Muscle layer of duodenum (tissue), 2 donors: ENCODE data around the gene CABP7.

Experiments
- H3K27ac ChIP-seq: one replicate; pipeline ENCODE4 v1.7.0; 2013; ENCODE audit warnings: mild to moderate bottlenecking, low read length
- H3K27me3 ChIP-seq: one replicate; pipeline ENCODE4 v1.7.0; 2013; ENCODE audit warnings: low read depth, mild to moderate bottlenecking, control low read depth, low read length
- H3K36me3 ChIP-seq, 2 donors: one replicate each; pipeline ENCODE4 v1.7.0; 2013; ENCODE audit warnings: low read length in 2 of 2, control low read depth in 1 of 2, mild to moderate bottlenecking in 1 of 2; ENCODE audit not compliant: insufficient read depth in 2 of 2, control insufficient read depth in 1 of 2
- H3K4me1 ChIP-seq, 2 donors: one replicate each; pipeline ENCODE4 v1.7.0; 2013; ENCODE audit warnings: low read length in 2 of 2, mild to moderate bottlenecking in 2 of 2, control low read depth in 1 of 2, moderate library complexity in 1 of 2; ENCODE audit not compliant: insufficient read depth in 2 of 2, control insufficient read depth in 1 of 2
- H3K4me3 ChIP-seq, 2 donors: one replicate each; pipeline ENCODE4 v1.7.0; 2013; ENCODE audit warnings: low read length in 2 of 2, low read depth in 1 of 2, mild to moderate bottlenecking in 1 of 2
- H3K9me3 ChIP-seq, 2 donors: one replicate each; pipeline ENCODE4 v1.7.0; 2013; ENCODE audit warnings: low read length in 2 of 2, control low read depth in 1 of 2, mild to moderate bottlenecking in 1 of 2; ENCODE audit not compliant: control insufficient read depth in 1 of 2
- donor health status: healthy.

CABP7 gene

DNA sequence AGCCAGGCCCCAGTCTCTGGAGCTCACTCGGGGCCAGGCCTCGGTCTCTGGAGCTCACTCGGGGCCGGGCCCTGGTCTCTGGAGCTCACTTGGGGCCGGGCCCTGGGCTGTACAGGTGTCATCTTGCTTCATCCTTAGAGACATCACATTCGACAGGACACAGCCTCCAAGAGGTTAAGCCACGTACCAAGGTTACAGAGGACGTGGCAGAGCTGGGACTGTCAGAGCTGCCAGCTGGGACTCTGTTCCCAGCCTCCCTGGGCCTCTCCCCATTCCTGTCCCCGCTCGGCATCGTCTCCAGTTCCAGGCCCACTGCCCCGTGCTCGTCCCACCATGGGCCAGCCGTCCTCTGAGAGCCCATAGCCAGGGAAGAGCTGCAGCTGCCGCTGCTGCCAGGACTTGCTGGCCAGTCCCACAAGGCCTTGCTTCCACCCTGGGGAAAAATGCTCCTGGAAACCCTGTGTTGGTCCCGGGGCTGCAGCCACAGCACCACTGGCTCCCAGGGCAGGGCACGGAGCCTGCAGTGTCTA lies 19.6 kb downstream of the CABP7 start:
- Histone ChIP-seq H3K4me1 (no peaks in the 10 kb centered on the region), H3K9me3 (no peaks in the 10 kb centered on the region), H3K27me3 (no peaks in the 10 kb centered on the region), H3K36me3 (peaks cover 0 to 50% of the 10 kb centered on the region in 2 donors), H3K27ac (no peak overlapping the region), H3K4me3 (no peak overlapping the region)

DNA sequence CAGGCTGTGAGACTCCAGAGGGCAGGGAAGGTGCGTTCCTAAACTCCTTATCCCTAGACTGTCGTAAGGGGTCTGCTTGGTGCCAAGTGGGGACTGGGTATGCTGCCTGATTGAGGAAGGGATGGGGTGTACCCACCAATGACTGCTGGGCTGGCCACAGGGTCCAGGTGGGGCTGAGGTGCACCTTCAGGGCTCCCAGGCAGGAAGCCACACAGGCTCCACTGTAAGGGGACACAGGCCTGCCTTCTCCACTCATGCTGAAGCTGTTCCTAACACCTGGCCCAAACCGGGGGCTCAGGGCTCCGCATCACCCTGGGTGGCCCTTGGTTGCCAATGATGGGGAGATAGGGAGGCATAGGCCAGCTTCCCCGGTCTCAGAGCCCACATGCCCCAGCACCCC lies 20.4 kb downstream of the CABP7 start:
- no peaks in the 10 kb centered on the region for H3K27me3 ChIP-seq
- no peak overlapping the region for H3K4me3 ChIP-seq
- no peak overlapping the region for H3K27ac ChIP-seq
- no peaks in the 10 kb centered on the region for H3K4me1 ChIP-seq
- H3K9me3 ChIP-seq: no peaks in the 10 kb centered on the region
- peaks cover 0 to 46% of the 10 kb centered on the region in 2 donors for H3K36me3 ChIP-seq

DNA sequence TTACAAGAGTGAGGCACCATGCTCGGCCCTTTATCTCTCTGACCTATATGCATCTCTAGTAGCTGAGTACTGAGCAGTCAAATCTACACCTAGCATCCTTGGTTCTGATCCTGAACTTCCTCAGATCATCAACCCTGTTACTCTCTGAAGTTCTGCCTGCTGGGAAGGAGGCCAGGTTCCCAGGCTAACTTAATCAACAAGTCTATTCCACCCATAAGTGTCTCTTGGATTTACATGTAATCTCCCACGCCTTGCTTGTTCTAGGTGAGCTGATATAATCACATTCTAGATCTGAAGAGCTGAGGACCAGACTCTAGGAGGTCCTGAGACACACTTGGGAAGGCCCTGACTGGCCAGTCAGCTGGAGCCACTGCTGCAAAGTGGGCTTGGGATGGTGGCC lies 22.1 kb downstream of the CABP7 start:
- Histone ChIP-seq H3K9me3 (no peaks in the 10 kb centered on the region), H3K27me3 (no peaks in the 10 kb centered on the region), H3K4me1 (no peaks in the 10 kb centered on the region), H3K27ac (no peak overlapping the region), H3K36me3 (peaks cover 0 to 42% of the 10 kb centered on the region in 2 donors), H3K4me3 (no peak overlapping the region)

DNA sequence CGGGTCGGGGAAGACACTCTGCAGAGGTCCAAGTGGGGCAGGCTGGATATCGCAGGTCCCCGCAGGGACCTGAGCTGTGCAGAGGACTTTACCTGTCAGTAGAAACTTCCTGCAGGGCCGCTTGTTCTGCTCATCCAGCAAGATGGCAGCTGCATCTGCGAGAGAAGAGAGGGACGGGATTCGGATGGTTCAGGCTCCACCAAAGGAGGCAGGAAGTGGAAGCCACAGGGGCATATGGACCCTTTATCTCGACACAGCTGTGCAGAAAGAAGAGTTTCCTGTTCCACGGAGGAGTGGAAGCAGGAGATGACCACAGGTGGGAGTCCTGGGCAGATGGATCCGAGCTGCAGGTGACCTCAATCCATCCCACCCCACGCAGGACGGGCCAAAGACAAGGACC lies 22.5 kb downstream of the CABP7 start:
- Histone ChIP-seq H3K4me1 (no peaks in the 10 kb centered on the region), H3K4me3 (no peak overlapping the region), H3K27ac (no peak overlapping the region), H3K36me3 (peaks cover 0 to 46% of the 10 kb centered on the region in 2 donors), H3K9me3 (no peaks in the 10 kb centered on the region), H3K27me3 (no peaks in the 10 kb centered on the region)

DNA sequence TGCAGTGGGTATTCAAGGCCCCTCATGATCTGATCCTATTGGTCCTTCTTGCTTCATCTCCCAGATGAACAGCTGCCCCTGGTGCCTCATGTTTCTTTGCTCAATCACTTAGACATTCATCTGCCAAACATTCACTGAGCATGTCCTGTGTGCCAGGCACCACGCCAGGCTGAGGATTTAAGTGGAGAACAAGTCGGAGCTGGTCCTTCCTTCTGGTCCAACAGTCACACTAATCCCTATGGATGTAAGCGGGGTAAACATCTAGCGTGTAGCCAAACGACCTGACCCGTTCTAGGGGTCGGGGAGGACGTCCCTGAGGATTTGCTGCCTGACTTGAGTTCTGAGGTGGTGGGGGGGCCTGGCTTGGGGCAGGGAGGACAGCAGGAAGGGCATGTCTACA lies 25.1 kb downstream of the CABP7 start:
- Histone ChIP-seq H3K9me3 (no peaks in the 10 kb centered on the region), H3K27ac (no peak overlapping the region), H3K4me1 (no peaks in the 10 kb centered on the region), H3K27me3 (no peaks in the 10 kb centered on the region), H3K36me3 (peaks cover 0 to 54% of the 10 kb centered on the region in 2 donors), H3K4me3 (no peak overlapping the region)

DNA sequence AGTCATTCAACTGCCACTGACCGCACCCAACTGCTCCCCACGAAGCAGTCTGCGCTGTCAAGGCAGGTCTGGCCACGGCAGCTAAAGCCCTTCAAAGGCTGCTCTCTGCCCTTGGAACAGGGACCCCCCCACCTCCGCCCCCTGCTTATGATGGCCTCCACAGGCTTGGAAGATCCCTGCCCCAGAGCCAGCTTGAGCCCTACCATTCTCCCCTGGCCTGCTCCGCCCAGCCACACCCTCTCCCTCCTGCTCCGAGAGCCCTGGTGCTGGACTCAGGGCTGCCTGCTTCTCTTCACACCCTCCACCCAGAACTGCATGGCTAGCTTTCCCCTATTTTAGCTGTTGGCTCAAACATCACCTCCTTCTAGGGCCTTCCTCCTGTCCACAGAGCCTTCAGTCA lies 28.0 kb downstream of the CABP7 start:
- Histone ChIP-seq H3K36me3 (peaks cover 0 to 27% of the 10 kb centered on the region in 2 donors), H3K27ac (no peak overlapping the region), H3K27me3 (no peaks in the 10 kb centered on the region), H3K4me3 (no peak overlapping the region), H3K4me1 (no peaks in the 10 kb centered on the region), H3K9me3 (no peaks in the 10 kb centered on the region)

DNA sequence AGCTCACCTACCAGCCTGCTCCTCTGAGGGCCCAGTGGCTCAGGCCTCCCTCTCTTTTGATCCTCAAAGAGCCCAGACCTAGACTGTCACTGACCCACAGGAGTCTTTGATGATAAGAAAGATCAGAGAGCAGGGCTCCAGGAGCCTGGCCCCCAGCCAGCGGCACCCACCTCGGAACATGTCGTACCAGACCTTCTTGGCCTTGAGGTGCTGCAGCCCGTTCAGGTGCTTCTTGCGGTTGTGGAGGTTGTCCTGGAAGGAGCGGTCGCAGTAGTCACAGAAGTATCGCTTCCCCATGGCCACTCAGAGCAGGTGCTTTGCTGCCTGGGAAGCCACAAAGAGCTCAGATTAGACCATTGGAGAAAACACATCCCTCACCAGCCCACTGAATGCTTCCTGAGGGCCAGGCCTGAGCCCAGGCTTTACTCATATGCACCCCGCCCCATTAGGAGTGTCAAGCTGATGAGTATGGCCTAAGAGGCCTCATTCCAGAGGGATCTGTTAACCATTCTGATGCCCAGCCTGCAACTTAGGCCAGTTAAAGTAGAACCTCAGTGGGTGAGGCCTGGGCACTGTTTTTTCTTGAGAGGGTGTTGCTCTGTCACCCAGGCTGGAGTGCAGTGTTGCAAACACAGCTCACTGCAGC lies 28.6 kb downstream of the CABP7 start:
- H3K4me1 ChIP-seq: no peaks in the 10 kb centered on the region
- H3K9me3 ChIP-seq: no peaks in the 10 kb centered on the region
- no peaks in the 10 kb centered on the region for H3K27me3 ChIP-seq
- no peak overlapping the region for H3K4me3 ChIP-seq
- peaks cover 0 to 27% of the 10 kb centered on the region in 2 donors for H3K36me3 ChIP-seq
- no peak overlapping the region for H3K27ac ChIP-seq

DNA sequence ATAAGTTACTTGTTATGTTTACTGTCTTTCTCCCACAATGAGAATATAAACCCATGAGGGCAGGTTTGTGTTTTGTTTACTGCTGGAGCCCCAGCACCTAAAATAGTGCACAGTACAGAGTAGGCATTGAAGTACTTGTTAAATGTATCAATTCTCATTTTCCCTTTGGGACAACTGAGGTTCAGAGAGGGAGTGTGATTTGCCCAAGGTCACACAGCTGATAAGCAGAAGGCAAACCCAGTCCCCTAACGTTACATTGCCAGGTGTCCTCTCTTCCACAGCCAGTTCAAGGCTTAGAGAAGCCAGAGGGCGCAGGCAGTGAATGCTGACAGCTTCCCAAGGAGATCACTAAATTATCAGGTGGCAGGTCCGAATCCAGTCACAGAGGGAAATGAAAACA lies 30.2 kb downstream of the CABP7 start:
- Histone ChIP-seq H3K9me3 (no peaks in the 10 kb centered on the region), H3K27ac (no peak overlapping the region), H3K4me3 (no peak overlapping the region), H3K36me3 (peaks cover 0 to 35% of the 10 kb centered on the region in 2 donors), H3K4me1 (no peaks in the 10 kb centered on the region), H3K27me3 (no peaks in the 10 kb centered on the region)

DNA sequence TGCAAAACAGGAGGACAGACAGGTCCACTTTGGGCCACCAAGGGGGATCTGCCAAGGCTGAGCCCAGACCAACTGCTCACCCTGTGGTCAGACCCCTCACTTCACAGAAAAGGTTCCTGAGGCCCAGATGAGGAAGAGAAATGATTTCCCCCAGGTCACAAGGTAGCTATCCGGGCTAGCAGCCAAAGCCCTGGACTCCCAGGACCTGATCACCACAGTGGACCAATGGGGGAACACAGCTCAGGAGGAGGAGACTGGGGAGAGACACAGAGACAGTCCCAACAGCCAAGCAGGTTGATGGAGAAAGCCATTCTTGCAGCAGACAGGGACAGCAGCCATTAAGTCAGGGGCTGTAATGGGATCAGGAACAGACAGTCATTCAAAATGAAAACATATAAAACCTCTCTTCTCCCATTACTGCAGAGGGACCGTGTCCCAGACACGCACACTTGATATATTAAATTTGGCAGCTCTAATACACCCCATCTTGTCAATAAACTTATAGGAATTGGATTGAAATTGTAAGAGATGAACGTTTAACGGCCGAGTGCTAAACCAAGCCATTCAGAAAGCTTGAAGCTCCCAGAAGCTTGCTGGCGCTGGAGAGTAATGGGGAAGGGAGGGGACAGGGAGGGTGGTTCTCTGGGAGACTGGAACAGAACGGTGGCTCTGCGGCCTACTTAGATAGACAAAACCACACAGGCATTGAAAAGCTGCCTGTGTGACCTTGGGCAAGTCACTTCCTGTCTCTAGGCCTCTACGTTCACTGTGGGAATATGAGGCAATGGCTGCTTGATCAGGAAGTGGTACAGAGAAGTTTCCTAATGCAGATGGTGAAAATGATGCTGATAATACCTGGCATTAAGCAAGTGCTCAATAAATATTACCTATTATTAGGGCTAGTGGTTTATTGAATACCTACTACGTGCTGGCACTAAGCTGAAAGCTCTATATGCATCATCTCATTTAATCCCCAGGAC lies 31.0 kb downstream of the CABP7 start:
- no peak overlapping the region for H3K4me3 ChIP-seq
- H3K9me3 ChIP-seq: no peaks in the 10 kb centered on the region
- no peaks in the 10 kb centered on the region for H3K4me1 ChIP-seq
- no peaks in the 10 kb centered on the region for H3K27me3 ChIP-seq
- peaks cover 0 to 35% of the 10 kb centered on the region in 2 donors for H3K36me3 ChIP-seq
- no peak overlapping the region for H3K27ac ChIP-seq

DNA sequence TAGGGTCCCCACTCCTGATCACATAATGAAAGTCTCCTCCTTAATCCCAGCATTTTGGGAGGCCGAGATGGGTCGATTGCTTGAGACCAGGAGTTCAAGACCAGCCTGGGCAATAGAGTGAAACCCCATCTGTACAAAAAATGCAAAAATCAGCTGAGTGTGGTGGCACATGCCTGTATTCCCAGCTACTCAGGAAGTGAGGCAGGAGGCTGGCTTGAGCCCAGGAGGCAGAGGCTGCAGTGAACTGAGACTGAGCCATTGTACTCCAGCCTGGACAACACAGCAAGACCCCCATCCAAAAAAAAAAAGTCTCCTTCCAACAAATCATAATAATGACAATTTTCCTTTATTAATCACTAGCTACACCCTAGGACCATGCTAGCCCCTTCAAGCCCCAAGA lies 31.9 kb downstream of the CABP7 start:
- no peak overlapping the region for H3K4me3 ChIP-seq
- H3K36me3 ChIP-seq: peaks cover 0 to 33% of the 10 kb centered on the region in 2 donors

DNA sequence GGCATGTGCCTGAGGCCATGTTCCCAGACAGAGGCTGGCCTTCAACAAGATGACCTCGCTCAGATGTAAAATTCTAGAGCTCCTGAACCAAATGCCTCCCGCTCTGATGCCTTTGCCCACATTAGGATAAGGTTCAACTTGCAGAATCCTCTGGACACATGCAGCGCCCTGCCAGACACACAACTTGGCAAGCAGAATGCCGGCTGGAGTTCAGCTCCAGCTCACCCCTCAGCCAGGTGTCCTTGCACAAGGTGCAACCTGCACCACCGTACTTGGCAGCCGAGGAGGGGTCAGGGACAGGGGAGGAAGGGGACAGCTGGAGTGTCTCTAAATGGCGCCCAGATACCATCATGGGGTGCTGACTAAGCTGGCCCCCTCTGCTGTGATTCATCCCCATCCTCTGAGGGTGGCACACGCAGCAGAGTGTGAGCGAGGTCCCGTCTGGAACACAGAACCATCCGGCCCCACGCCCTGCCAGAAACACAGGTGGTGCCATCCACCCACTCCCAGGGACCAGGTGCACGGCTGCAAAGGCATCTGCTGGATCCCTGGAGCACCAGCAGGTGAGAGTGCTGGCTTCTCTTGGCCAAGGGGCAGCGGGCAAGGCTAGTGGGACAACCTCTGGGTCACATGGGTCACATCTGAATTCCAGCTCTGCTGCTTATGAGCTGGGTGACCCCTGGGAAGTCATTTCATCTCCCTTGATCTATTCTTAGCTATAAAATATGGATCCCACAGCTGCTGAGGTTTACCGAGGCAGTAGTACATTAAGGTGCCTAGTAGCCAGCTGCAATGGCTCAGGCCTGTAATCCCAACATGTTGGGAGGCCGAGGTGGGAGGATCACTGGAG lies 34.2 kb downstream of the CABP7 start:
- Histone ChIP-seq H3K4me1 (no peaks in the 10 kb centered on the region), H3K36me3 (peaks cover 0 to 9% of the 10 kb centered on the region in 2 donors), H3K27ac (no peak overlapping the region), H3K4me3 (no peak overlapping the region), H3K9me3 (no peaks in the 10 kb centered on the region), H3K27me3 (no peaks in the 10 kb centered on the region)

More for the DNA sequence above, 31.9 kb downstream of the CABP7 start:
- no peaks in the 10 kb centered on the region for H3K27me3 ChIP-seq
- no peaks in the 10 kb centered on the region for H3K9me3 ChIP-seq
- no peak overlapping the region for H3K27ac ChIP-seq
- no peaks in the 10 kb centered on the region for H3K4me1 ChIP-seq
